D721Med (cell line): ENCODE data around the gene PRKD1.

Source experiments
- DNase-seq: peaks from one replicate; pipeline ENCODE4 v3.0.0; 2011; ENCODE audit warnings: low spot score; ENCODE audit not compliant: insufficient read length
- FAIRE-seq: peaks from 2 replicates; lab custom pipeline; 2011; peaks lifted over from hg19 to GRCh38; lab: Jason Lieb, UNC
- TF ChIP-seq, protein P1 (sequence below): IDR thresholded peaks from 2 replicates; pipeline ENCODE4 v1.5.1; 2012; ENCODE audit warnings: mild to moderate bottlenecking, control low read depth; ENCODE audit not compliant: insufficient read depth; ENCODE audit errors: missing control alignments

Gene PRKD1

DNA sequence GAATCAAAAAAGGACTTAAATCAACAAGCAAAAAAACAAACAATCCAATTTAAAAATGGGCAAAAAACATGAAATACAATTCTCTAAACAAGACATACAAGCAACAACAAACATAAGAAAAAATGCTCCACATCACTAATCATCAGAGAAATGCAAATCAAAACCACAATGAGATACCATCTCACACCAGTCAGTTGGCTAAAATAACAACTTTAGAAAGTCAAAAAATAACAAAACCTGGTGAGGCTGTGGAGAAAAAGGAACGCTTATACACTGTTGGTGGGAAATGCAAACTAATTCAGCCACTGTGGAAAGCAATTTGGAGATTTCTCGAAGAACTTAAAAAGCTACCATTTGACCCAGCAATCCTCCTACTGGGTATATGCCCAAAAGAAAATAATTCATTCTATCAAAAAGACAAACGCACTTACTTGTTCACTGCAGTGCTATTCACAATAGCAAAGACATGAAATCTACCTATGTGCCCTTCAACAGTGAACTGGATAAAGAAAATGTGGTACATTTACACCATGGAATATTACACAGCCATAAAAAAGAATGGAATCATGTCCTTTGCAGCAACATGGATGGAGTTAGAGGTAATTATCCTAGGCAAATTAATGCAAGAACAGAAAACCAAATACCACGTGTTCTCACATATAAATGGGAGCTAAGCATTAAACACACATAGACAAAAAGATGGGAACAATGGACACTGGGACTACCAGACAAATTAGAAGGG, 26.9 kb downstream of the PRKD1 start:
- no peak for DNase-seq
- FAIRE-seq: no peak

DNA sequence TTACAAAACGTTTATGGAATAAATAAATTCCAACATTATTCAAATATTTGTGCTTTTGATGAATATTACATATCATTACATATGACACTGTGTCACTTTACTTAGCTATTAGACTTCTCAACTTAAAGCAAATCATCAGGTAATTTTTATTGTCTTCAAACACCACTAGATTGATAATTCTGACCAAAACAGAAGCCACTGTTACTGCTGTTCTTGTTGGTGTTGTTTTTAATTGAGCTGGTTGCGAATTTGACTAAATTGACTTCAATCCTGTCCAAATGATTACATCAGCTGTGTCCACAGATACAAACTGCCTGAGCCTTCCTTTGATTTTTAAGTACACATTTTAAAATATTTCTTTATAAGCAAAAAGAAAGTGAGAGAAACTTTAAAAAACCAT, 29.2 kb downstream of the PRKD1 start:
- DNase-seq (no peak), FAIRE-seq (no peak)
- TF ChIP-seq, protein P1, sequence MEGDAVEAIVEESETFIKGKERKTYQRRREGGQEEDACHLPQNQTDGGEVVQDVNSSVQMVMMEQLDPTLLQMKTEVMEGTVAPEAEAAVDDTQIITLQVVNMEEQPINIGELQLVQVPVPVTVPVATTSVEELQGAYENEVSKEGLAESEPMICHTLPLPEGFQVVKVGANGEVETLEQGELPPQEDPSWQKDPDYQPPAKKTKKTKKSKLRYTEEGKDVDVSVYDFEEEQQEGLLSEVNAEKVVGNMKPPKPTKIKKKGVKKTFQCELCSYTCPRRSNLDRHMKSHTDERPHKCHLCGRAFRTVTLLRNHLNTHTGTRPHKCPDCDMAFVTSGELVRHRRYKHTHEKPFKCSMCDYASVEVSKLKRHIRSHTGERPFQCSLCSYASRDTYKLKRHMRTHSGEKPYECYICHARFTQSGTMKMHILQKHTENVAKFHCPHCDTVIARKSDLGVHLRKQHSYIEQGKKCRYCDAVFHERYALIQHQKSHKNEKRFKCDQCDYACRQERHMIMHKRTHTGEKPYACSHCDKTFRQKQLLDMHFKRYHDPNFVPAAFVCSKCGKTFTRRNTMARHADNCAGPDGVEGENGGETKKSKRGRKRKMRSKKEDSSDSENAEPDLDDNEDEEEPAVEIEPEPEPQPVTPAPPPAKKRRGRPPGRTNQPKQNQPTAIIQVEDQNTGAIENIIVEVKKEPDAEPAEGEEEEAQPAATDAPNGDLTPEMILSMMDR: no peak

More for the DNA sequence above, 26.9 kb downstream of the PRKD1 start:
- TF ChIP-seq, protein P1: no peak

DNA sequence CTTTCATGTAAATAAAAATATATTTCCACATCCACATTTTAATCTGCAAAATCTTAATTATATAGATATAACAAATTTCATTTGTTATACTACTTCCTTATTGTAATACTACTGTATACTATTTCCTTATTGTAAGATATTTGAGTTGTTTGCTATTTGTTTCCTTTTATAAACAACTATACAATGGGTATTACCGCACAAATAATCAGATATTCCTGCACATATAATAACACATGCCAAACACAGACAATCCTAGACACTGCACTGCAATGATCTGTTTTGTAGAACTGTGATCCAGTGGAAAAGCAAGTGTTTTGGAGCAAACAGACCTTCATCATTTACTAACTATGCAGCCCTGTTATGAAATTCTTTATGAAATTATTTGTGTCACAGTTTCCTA, 30.5 kb downstream of the PRKD1 start:
- DNase-seq: no peak
- FAIRE-seq: no peak
- TF ChIP-seq, protein P1: no peak

DNA sequence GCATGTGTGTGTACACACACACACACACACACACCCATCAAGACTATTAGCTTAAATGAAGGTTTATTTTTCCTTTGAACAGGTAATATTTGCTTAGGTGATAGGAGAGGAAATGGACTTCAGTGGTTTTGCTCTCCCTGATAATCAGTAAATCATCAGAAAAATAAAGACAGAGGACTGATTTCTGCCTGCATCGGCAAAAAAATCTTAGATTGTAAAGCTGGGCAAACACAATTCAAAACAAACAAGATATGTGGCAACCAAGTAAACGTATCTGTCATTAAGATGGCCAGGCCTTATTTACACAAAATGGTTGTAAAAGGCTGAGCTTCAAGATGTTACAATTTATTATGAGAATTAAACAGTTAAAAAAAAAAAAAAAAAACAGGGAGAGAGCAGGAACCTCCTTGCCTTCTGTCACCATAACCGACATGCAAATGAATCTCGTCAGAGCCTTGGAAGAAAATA, 31.3 kb downstream of the PRKD1 start:
- FAIRE-seq (no peak), DNase-seq (no peak)
- TF ChIP-seq, protein P1: no peak

DNA sequence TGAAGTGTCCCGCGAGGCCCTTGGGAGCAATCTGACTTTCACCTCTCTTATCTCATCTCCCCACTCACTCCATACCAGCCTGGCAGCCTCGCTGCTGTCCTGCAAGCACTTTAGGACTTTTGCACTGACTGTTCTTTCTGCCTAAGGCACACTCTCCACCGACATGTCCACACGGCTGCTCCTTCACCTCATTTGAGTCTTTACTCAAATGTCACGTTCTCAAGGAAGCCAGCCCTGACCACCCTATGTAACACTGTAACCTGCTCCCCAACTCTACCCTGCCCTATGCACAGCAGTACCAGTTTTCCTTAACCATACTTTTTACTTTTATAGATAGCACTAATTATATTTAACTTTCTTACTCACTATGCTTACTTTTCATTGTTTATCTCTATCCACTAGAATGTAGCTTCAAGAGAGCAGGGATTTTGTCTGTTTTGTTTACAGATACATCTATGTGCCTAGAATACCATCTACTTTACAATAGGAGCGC, 32.0 kb downstream of the PRKD1 start:
- DNase-seq (no peak), FAIRE-seq (no peak)
- TF ChIP-seq, protein P1: no peak

DNA sequence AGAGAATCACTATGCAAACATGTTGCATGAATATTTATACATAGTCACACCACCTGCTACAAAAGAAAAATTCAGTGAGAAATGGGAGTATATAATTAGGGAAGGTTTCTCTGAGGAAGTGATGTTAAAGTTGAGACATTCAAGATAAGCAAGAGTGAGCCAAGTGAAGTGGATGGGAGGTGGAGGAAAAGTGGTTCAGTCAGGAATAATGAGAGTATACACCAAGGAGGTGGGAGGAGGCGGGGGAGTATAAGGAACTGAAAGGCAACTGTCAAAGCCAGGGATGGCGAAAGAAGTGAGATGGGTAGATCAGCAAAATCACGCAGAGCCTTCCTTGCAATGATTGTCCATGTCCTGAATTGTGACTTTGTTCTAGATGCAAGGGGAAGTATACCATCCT, 33.7 kb downstream of the PRKD1 start:
- TF ChIP-seq, protein P1: no peak
- FAIRE-seq (no peak), DNase-seq (no peak)

DNA sequence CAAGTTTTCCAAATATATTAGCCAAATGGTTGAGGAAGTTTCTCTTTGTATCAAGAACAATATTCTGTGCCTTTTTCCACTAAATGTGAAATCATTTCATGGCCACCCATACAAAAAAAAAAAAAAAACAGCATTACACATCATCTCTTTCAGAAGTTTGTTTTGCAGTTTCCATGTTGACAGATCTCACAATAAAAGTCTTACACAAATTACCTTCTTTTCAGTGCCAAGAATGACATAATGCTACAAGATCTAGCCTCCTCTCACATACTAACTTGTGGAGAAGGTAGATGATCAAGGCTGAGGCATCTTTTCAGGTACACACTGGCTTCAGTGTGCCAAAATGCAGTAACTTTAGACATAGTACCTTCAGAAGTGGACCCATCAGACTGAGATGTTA, 35.3 kb downstream of the PRKD1 start:
- no peak for FAIRE-seq
- no peak for DNase-seq
- TF ChIP-seq, protein P1: no peak
